ENCODE results near the gene XXYLT1. TPM values are rescaled to one million over a fixed set of nuclear protein-coding genes. Genes with fewer than 3 reads are reported as not detected.

Gene XXYLT1
- total RNA-seq, 2 experiments from 2014 or later: 3.1 to 3.7 TPM

DNA sequence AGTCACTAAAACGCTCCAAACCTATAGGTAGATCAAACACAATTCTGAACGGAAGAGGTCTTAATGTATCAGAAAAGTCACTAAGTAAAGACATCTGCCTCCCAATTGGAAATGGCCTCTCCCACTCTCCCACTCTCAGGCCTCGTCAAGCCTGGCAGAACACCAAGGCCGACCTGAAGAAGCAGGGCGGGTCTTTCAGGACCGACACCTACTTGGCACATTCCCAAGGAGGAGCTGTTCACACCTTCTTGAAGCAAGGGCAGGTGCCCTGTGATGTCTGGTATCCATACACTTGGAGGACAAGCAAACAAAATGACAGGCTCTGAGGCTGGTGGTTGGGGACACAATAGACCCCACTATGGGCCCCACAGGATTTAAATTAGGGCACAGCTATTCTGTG, 30.0 kb downstream of the XXYLT1 start:
- intact Hi-C loops (cut with DNase I, micrococcal nuclease): no loop called here
- Mint-ChIP-seq H3K36me3 (ENCODE audit: low read depth) (peaks cover 11% of the 10 kb centered on the region), H3K4me3 (no peak overlapping the region), H3K9me3 (peaks cover 3% of the 10 kb centered on the region), H3K27ac (no peak overlapping the region), H3K27me3 (no peaks in the 10 kb centered on the region), H3K4me1 (ENCODE audit: low read depth) (no peaks in the 10 kb centered on the region)
- Histone ChIP-seq H3K36me3 (ENCODE audit: insufficient read depth, low read length) (peaks cover 6% of the 10 kb centered on the region), H3K4me1 (ENCODE audit: insufficient read depth, low read length) (no peaks in the 10 kb centered on the region), H3K9me3 (ENCODE audit: control insufficient read depth in 1 of 2, insufficient read depth in 1 of 2, low read length in 2 of 2) (peaks cover 9 to 22% of the 10 kb centered on the region in 2 experiments), H3K27me3 (ENCODE audit: control insufficient read depth in 1 of 2, insufficient read depth in 2 of 2, low read length in 2 of 2) (no peaks in the 10 kb centered on the region), H3K4me3 (ENCODE audit: low read length) (no peak overlapping the region), H3K27ac (ENCODE audit: low read depth in 1 of 2, low read length in 2 of 2) (no peak overlapping the region)
- ChIA-PET POLR2A (no interaction called here), CTCF (interaction anchor here (1.4 kb wide), 1 partner anchor 553 kb away, joined by 4 read pairs; no protein-coding TSS in a partner anchor)
- ATAC-seq (ENCODE audit: poor library complexity) (no peak), DNase-seq (no peak)
- TF ChIP-seq, protein P1, sequence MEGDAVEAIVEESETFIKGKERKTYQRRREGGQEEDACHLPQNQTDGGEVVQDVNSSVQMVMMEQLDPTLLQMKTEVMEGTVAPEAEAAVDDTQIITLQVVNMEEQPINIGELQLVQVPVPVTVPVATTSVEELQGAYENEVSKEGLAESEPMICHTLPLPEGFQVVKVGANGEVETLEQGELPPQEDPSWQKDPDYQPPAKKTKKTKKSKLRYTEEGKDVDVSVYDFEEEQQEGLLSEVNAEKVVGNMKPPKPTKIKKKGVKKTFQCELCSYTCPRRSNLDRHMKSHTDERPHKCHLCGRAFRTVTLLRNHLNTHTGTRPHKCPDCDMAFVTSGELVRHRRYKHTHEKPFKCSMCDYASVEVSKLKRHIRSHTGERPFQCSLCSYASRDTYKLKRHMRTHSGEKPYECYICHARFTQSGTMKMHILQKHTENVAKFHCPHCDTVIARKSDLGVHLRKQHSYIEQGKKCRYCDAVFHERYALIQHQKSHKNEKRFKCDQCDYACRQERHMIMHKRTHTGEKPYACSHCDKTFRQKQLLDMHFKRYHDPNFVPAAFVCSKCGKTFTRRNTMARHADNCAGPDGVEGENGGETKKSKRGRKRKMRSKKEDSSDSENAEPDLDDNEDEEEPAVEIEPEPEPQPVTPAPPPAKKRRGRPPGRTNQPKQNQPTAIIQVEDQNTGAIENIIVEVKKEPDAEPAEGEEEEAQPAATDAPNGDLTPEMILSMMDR (IDR thresholded peaks at IDR 0.05): no peak

DNA sequence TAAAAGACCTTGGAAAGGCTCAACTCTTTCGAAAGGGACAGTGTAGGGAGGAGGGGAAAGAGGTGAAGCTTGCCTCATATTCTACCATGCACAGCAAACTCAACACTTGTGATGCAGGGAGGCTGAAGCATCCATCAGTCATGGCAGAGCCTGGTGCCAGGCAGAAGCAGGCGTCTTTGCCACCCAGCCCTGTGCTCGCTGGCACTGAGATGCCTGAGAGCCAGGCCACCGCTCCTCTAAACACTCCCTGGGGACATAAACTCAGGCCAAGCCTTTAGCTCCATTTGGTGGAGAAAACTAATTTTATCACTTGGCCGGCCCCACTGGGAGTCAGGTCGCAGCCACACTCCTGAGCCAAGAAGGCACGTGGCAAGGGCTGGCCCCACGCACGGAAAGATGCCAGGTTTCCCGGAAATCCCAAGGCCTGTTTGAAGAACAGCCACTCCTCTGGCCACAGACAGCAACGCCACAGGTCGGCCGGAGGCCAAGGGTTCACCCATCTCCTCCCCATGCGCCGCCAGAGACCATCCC, 30.7 kb downstream of the XXYLT1 start:
- Mint-ChIP-seq H3K27ac (no peak overlapping the region), H3K9me3 (peaks cover 7% of the 10 kb centered on the region), H3K4me3 (no peak overlapping the region), H3K27me3 (no peaks in the 10 kb centered on the region), H3K4me1 (ENCODE audit: low read depth) (no peaks in the 10 kb centered on the region), H3K36me3 (ENCODE audit: low read depth) (peaks cover 11% of the 10 kb centered on the region)
- Histone ChIP-seq H3K36me3 (ENCODE audit: insufficient read depth, low read length) (peaks cover 3% of the 10 kb centered on the region), H3K4me3 (ENCODE audit: low read length) (no peak overlapping the region), H3K27ac (ENCODE audit: low read depth in 1 of 2, low read length in 2 of 2) (no peak overlapping the region), H3K9me3 (ENCODE audit: control insufficient read depth in 1 of 2, insufficient read depth in 1 of 2, low read length in 2 of 2) (peaks cover 9 to 23% of the 10 kb centered on the region in 2 experiments), H3K27me3 (ENCODE audit: control insufficient read depth in 1 of 2, insufficient read depth in 2 of 2, low read length in 2 of 2) (no peaks in the 10 kb centered on the region), H3K4me1 (ENCODE audit: insufficient read depth, low read length) (no peaks in the 10 kb centered on the region)
- CTCF ChIA-PET: no interaction called here
- TF ChIP-seq, protein P1 (IDR thresholded peaks at IDR 0.05): no peak
- ATAC-seq (ENCODE audit: poor library complexity) (no peak), DNase-seq (no peak)
- intact Hi-C loops (cut with DNase I, micrococcal nuclease): no loop called here
- POLR2A ChIA-PET: no interaction called here

DNA sequence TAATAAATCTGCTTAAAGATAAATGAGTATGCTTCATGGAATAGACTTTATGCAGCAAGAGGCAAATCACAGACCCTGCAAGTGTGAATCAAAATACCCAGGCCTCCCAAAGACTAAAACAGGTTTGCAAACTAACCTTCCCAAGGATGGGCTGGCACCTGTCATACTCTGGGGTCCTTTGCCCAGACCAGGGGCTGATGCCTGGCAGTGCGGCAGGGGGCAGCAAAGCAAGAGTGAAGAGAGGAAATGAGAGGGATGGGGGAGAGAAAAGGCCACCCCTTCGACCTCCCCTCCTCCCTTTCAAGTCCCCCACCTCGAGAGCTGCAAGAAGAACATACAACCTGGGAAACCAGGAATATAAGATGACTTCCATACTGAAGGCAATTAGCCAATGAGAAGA, 31.8 kb downstream of the XXYLT1 start:
- Mint-ChIP-seq H3K27me3 (no peaks in the 10 kb centered on the region), H3K27ac (no peak overlapping the region), H3K4me1 (ENCODE audit: low read depth) (no peaks in the 10 kb centered on the region), H3K9me3 (peaks cover 7% of the 10 kb centered on the region), H3K36me3 (ENCODE audit: low read depth) (peaks cover 11% of the 10 kb centered on the region), H3K4me3 (no peak overlapping the region)
- TF ChIP-seq, protein P1 (IDR thresholded peaks at IDR 0.05): no peak
- peaks cover 9 to 23% of the 10 kb centered on the region in 2 experiments for H3K9me3 ChIP-seq (ENCODE audit: control insufficient read depth in 1 of 2, insufficient read depth in 1 of 2, low read length in 2 of 2)
- H3K27me3 ChIP-seq (ENCODE audit: control insufficient read depth in 1 of 2, insufficient read depth in 2 of 2, low read length in 2 of 2): no peaks in the 10 kb centered on the region
- intact Hi-C loops (cut with DNase I, micrococcal nuclease): no loop called here
- no peak for ATAC-seq (ENCODE audit: poor library complexity)
- no peak overlapping the region for H3K27ac ChIP-seq (ENCODE audit: low read depth in 1 of 2, low read length in 2 of 2)
- POLR2A ChIA-PET: no interaction called here
- H3K36me3 ChIP-seq (ENCODE audit: insufficient read depth, low read length): peaks cover 3% of the 10 kb centered on the region
- CTCF ChIA-PET: no interaction called here
- no peaks in the 10 kb centered on the region for H3K4me1 ChIP-seq (ENCODE audit: insufficient read depth, low read length)
- no peak overlapping the region for H3K4me3 ChIP-seq (ENCODE audit: low read length)
- DNase-seq: no peak
